A549 (cell line): Measurements from ENCODE around the gene STRN3.
"Not testable (repeated sequence)": the region's sequence is repeated elsewhere in the genome, so short reads cannot be mapped to it uniquely, and the experiment has no call there.

Source experiments
- CEBPB ChIP-seq, 2 experiments: fragments of >200 bp in 1 of 2; sonication (Bioruptor Twin) in 1 of 2; formaldehyde crosslinking in 1 of 2; IDR thresholded peaks; 2 replicates each; pipeline ENCODE4 v1.6.1; 2012 to 2016
- CTCF ChIP-seq: fragments of >200 bp; sonication (Bioruptor Twin); formaldehyde crosslinking; IDR thresholded peaks from 3 replicates; pipeline ENCODE4 v1.5.1; 2016
- HOXA7 ChIP-seq: fragments of 250-450 bp; sonication (Bioruptor Pico); IDR thresholded peaks from 2 replicates; pipeline ENCODE4 v1.5.0; 2020; ENCODE audit warnings: mild to moderate bottlenecking, moderate library complexity
- KDM5A ChIP-seq: fragments of 200-600 bp; sonication (generic); IDR thresholded peaks from 2 replicates; pipeline ENCODE4 v1.6.1; 2016; ENCODE audit warnings: antibody characterized with exemption, mild to moderate bottlenecking
- USF2 ChIP-seq: fragments of 450-650 bp; IDR thresholded peaks from 2 replicates; pipeline ENCODE4 v1.6.1; 2014; ENCODE audit warnings: antibody characterized with exemption
- ZNF302 ChIP-seq: fragments of 250-450 bp; sonication (Bioruptor Pico); IDR thresholded peaks from 2 replicates; pipeline ENCODE4 v1.9.0; 2021; ENCODE audit warnings: inconsistent platforms, mild to moderate bottlenecking, moderate library complexity

- not testable (repeated sequence) for TF ChIP-seq CTCF; KDM5A; HOXA7 (CRISPR knock-in tag); USF2; CEBPB (IDR thresholded peaks at IDR 0.05); ZNF302 (CRISPR knock-in tag)
Measured at GRCh38 chr14:30962537-30962936, 63.6 kb downstream of the STRN3 start.
